GM23338 (cell line): Measurements from ENCODE around the gene CEP350. TPM values are rescaled to one million over a fixed set of nuclear protein-coding genes. Genes with fewer than 3 reads are reported as not detected.

Experiments
- ATAC-seq: fragments of 200-7000 bp; cut with Tn5 transposase; 3 replicates; pipeline ENCODE4 v1.9.1; 2020
- DNase-seq: peaks from one replicate; pipeline ENCODE4 v3.0.0-alpha.2; 2015; ENCODE audit warnings: low spot score
- H2AFZ ChIP-seq: fragments of 200-600 bp; sonication (generic); 2 replicates; pipeline ENCODE4 v1.8.0; 2016; ENCODE audit warnings: antibody characterized with exemption, mild to moderate bottlenecking, moderate library complexity
- H3F3A ChIP-seq: fragments of 200-600 bp; sonication (generic); replicated peaks from 2 replicates; pipeline ENCODE4 v1.8.0; 2017; ENCODE audit warnings: antibody characterized with exemption, mixed run types, low read depth
- H3K27ac ChIP-seq: fragments of 200-600 bp; sonication (generic); 2 replicates; pipeline ENCODE4 v1.6.1; 2016; ENCODE audit warnings: low read depth
- H3K27me3 ChIP-seq: fragments of 200-600 bp; sonication (generic); 2 replicates; pipeline ENCODE4 v1.8.0; 2016; ENCODE audit warnings: mild to moderate bottlenecking, mixed run types, moderate library complexity; ENCODE audit not compliant: insufficient read depth
- H3K36me3 ChIP-seq: fragments of 200-600 bp; sonication (generic); 2 replicates; pipeline ENCODE4 v1.8.0; 2016; ENCODE audit warnings: mild to moderate bottlenecking; ENCODE audit not compliant: insufficient read depth
- H3K4me1 ChIP-seq: fragments of 200-600 bp; sonication (generic); 2 replicates; pipeline ENCODE4 v1.8.0; 2016; ENCODE audit warnings: mild to moderate bottlenecking, moderate library complexity; ENCODE audit not compliant: insufficient read depth
- H3K4me2 ChIP-seq: fragments of 200-600 bp; sonication (generic); 2 replicates; pipeline ENCODE4 v1.7.1; 2017; ENCODE audit warnings: mixed run types
- H3K4me3 ChIP-seq: fragments of 200-600 bp; sonication (generic); 2 replicates; pipeline ENCODE4 v1.6.1; 2016; ENCODE audit warnings: mixed run types
- H3K79me2 ChIP-seq: fragments of 200-600 bp; sonication (generic); replicated peaks from 2 replicates; pipeline ENCODE4 v1.8.0; 2017; ENCODE audit warnings: mild to moderate bottlenecking; ENCODE audit not compliant: insufficient read depth
- H3K9me2 ChIP-seq: fragments of 200-600 bp; sonication (generic); 2 replicates; pipeline ENCODE4 v1.8.0; 2017; ENCODE audit not compliant: insufficient read depth
- H4K20me1 ChIP-seq: fragments of 200-600 bp; sonication (generic); replicated peaks from 2 replicates; pipeline ENCODE4 v1.8.0; 2017; ENCODE audit warnings: mild to moderate bottlenecking; ENCODE audit not compliant: insufficient read depth
- H3K27ac Mint-ChIP-seq: 2 replicates; pipeline ENCODE4 v1.8.0; 2020; ENCODE audit warnings: inconsistent platforms, mild to moderate bottlenecking, moderate library complexity, mixed read lengths
- H3K27me3 Mint-ChIP-seq: 3 replicates; pipeline ENCODE4 v1.8.0; 2022; ENCODE audit warnings: low read depth, mild to moderate bottlenecking, moderate library complexity, mixed read lengths, inconsistent platforms; ENCODE audit not compliant: insufficient read depth, poor library complexity
- H3K36me3 Mint-ChIP-seq: 3 replicates; pipeline ENCODE4 v1.8.0; 2021; ENCODE audit warnings: low read depth, mild to moderate bottlenecking, inconsistent platforms, moderate library complexity, mixed read lengths
- H3K4me1 Mint-ChIP-seq: 3 replicates; pipeline ENCODE4 v1.8.0; 2020; ENCODE audit warnings: mild to moderate bottlenecking, inconsistent platforms, mixed read lengths
- H3K4me3 Mint-ChIP-seq: 3 replicates; pipeline ENCODE4 v1.8.0; 2021; ENCODE audit warnings: moderate library complexity, mild to moderate bottlenecking, inconsistent platforms, mixed read lengths
- H3K9me3 Mint-ChIP-seq: 3 replicates; pipeline ENCODE4 v1.8.0; 2020; ENCODE audit warnings: moderate library complexity, mild to moderate bottlenecking, inconsistent platforms, mixed read lengths
- CREB1 ChIP-seq: fragments of 250-450 bp; sonication (Bioruptor Pico); IDR thresholded peaks from 2 replicates; pipeline ENCODE4 v1.5.0; 2020; ENCODE audit warnings: low read depth, mild to moderate bottlenecking, moderate library complexity
- EZH2 ChIP-seq: fragments of 200-600 bp; sonication (generic); IDR thresholded peaks from one replicate; pipeline ENCODE4 v1.8.0; 2017; ENCODE audit warnings: antibody characterized with exemption, mild to moderate bottlenecking, low read depth; ENCODE audit not compliant: unreplicated experiment
- EZH2phosphoT487 ChIP-seq: fragments of 200-600 bp; sonication (generic); IDR thresholded peaks from one replicate; pipeline ENCODE4 v1.8.1; 2018; ENCODE audit warnings: antibody characterized with exemption; ENCODE audit not compliant: unreplicated experiment
- JUNB ChIP-seq: IDR thresholded peaks from one replicate; pipeline ENCODE4 v1.6.1; 2016; ENCODE audit warnings: antibody characterized with exemption; ENCODE audit not compliant: unreplicated experiment
- NANOG ChIP-seq: IDR thresholded peaks from 2 replicates; pipeline ENCODE4 v1.6.1; 2016; ENCODE audit warnings: antibody characterized with exemption, borderline replicate concordance
- POLR2AphosphoS5 ChIP-seq: IDR thresholded peaks from 2 replicates; pipeline ENCODE4 v1.6.1; 2016; ENCODE audit warnings: antibody characterized with exemption, low read depth
- STAT1 ChIP-seq: IDR thresholded peaks from one replicate; pipeline ENCODE4 v1.6.1; 2016; ENCODE audit warnings: antibody characterized with exemption; ENCODE audit not compliant: unreplicated experiment
- ZNF114 ChIP-seq: fragments of 250-450 bp; sonication (Bioruptor Pico); IDR thresholded peaks from 2 replicates; pipeline ENCODE4 v1.5.0; 2020; ENCODE audit warnings: mild to moderate bottlenecking, moderate library complexity
- ZNF331 ChIP-seq: fragments of 250-450 bp; sonication (Bioruptor Pico); IDR thresholded peaks from 2 replicates; pipeline ENCODE4 v1.5.0; 2020; ENCODE audit warnings: low read depth, mild to moderate bottlenecking, moderate library complexity
- polyA plus RNA-seq: library from polyadenylated mRNA; unstranded; fragments of >200 nt; fragmentation: Nextera tagmentation; extraction: Ambion mirVana; gene quantifications from 2 replicates; pipeline ENCODE4 v1.2.1, GENCODE V29; 2016
- total RNA-seq: library from RNA; depleted of rRNA; stranded (reverse); fragments of >200 nt; shearing (Covaris generic); gene quantifications from 2 replicates; pipeline ENCODE4 v1.2.3, GENCODE V29; 2014
- TF ChIP-seq, protein P1 (sequence below): fragments of 250-450 bp; sonication (Bioruptor Pico); IDR thresholded peaks from 2 replicates; pipeline ENCODE4 v1.5.0; 2020; ENCODE audit warnings: mild to moderate bottlenecking, moderate library complexity
- TF ChIP-seq, protein P2 (sequence below): IDR thresholded peaks from one replicate; pipeline ENCODE4 v1.6.1; 2018; ENCODE audit warnings: antibody characterized with exemption; ENCODE audit not compliant: unreplicated experiment
- TF ChIP-seq, protein P3 (sequence below), 2 experiments: fragments of 200-600 bp in 1 of 2; sonication (generic) in 1 of 2; conservative IDR thresholded peaks; 2 replicates each; pipeline versions ENCODE4 v1.5.1 to v1.6.1; 2016 to 2017; ENCODE audit warnings: antibody characterized with exemption in 2 of 2, low read depth in 2 of 2, mild to moderate bottlenecking in 2 of 2, moderate library complexity in 1 of 2
- TF ChIP-seq, protein P4 (sequence below): IDR thresholded peaks from 2 replicates; pipeline ENCODE4 v1.6.1; 2016; ENCODE audit warnings: antibody characterized with exemption

CEP350 gene
- total and polyA plus RNA-seq, 2 experiments from 2014 or later: 23.4 to 36.8 TPM

DNA sequence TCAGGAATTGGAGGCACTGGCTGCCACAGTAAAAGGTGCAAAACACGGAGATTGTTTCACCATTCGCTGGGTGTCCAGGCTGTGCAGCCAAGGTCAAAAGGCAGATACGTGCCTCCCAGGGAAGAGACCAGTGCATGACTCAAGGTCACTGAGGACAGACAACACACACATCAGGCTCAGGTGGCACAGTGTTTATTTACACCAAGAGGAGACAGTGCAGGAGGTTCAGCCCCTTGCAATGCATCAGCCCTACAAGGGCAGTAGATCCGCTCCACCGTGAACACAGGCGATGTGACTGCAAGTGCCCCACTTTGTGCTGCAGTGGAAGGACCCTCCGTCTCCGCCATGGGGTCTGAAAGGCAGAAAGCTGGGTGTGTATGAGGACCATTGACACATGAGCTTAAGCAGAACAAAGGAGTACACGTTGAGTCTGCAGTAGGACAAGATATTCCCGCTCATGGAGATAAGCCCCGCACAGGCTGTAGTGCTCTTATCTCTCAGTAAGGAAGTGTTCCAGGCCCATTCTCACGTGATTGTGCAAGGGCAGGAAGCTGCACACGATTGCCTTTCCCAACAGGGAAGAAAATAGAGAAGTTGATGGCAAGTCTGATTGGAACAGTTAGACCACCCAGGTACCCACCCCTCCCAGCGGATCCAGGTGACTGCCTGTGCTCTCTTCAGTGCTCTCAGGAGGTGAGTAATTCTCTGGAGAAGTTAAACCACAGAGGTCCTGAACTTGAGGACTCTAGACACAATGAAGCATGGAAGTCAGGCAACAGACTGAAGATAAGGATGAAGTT lies 162.6 kb downstream of the CEP350 start:
- H3K79me2 ChIP-seq: no peaks in the 10 kb centered on the region
- H3K27ac ChIP-seq: no peak overlapping the region
- H3K4me3 Mint-ChIP-seq: no peak overlapping the region
- H2AFZ ChIP-seq: no peak overlapping the region
- no peaks in the 10 kb centered on the region for H3K4me1 Mint-ChIP-seq
- no peaks in the 10 kb centered on the region for H3K36me3 ChIP-seq
- no peak overlapping the region for H3K4me3 ChIP-seq
- no peaks in the 10 kb centered on the region for H3K9me2 ChIP-seq
- ATAC-seq (no peak; the same call in 2 of the 3 replicates), DNase-seq (no peak)
- no peaks in the 10 kb centered on the region for H3K9me3 Mint-ChIP-seq
- H4K20me1 ChIP-seq: no peaks in the 10 kb centered on the region; the same call in 1 of the 2 replicates
- no peaks in the 10 kb centered on the region for H3F3A ChIP-seq
- no peaks in the 10 kb centered on the region for H3K4me1 ChIP-seq
- TF ChIP-seq, protein P1, sequence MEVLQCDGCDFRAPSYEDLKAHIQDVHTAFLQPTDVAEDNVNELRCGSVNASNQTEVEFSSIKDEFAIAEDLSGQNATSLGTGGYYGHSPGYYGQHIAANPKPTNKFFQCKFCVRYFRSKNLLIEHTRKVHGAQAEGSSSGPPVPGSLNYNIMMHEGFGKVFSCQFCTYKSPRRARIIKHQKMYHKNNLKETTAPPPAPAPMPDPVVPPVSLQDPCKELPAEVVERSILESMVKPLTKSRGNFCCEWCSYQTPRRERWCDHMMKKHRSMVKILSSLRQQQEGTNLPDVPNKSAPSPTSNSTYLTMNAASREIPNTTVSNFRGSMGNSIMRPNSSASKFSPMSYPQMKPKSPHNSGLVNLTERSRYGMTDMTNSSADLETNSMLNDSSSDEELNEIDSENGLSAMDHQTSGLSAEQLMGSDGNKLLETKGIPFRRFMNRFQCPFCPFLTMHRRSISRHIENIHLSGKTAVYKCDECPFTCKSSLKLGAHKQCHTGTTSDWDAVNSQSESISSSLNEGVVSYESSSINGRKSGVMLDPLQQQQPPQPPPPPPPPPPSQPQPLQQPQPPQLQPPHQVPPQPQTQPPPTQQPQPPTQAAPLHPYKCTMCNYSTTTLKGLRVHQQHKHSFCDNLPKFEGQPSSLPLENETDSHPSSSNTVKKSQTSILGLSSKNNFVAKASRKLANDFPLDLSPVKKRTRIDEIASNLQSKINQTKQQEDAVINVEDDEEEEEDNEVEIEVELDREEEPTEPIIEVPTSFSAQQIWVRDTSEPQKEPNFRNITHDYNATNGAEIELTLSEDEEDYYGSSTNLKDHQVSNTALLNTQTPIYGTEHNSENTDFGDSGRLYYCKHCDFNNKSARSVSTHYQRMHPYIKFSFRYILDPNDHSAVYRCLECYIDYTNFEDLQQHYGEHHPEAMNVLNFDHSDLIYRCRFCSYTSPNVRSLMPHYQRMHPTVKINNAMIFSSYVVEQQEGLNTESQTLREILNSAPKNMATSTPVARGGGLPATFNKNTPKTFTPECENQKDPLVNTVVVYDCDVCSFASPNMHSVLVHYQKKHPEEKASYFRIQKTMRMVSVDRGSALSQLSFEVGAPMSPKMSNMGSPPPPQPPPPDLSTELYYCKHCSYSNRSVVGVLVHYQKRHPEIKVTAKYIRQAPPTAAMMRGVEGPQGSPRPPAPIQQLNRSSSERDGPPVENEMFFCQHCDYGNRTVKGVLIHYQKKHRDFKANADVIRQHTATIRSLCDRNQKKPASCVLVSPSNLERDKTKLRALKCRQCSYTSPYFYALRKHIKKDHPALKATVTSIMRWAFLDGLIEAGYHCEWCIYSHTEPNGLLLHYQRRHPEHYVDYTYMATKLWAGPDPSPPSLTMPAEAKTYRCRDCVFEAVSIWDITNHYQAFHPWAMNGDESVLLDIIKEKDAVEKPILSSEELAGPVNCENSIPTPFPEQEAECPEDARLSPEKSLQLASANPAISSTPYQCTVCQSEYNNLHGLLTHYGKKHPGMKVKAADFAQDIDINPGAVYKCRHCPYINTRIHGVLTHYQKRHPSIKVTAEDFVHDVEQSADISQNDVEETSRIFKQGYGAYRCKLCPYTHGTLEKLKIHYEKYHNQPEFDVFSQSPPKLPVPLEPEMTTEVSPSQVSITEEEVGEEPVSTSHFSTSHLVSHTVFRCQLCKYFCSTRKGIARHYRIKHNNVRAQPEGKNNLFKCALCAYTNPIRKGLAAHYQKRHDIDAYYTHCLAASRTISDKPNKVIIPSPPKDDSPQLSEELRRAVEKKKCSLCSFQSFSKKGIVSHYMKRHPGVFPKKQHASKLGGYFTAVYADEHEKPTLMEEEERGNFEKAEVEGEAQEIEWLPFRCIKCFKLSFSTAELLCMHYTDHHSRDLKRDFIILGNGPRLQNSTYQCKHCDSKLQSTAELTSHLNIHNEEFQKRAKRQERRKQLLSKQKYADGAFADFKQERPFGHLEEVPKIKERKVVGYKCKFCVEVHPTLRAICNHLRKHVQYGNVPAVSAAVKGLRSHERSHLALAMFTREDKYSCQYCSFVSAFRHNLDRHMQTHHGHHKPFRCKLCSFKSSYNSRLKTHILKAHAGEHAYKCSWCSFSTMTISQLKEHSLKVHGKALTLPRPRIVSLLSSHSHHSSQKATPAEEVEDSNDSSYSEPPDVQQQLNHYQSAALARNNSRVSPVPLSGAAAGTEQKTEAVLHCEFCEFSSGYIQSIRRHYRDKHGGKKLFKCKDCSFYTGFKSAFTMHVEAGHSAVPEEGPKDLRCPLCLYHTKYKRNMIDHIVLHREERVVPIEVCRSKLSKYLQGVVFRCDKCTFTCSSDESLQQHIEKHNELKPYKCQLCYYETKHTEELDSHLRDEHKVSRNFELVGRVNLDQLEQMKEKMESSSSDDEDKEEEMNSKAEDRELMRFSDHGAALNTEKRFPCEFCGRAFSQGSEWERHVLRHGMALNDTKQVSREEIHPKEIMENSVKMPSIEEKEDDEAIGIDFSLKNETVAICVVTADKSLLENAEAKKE (CRISPR knock-in tag): no peak
- TF ChIP-seq ZNF114 (CRISPR knock-in tag) (no peak), STAT1 (no peak), JUNB (no peak), ZNF331 (CRISPR knock-in tag) (no peak), CREB1 (no peak), POLR2AphosphoS5 (no peak), EZH2 (no peak), EZH2phosphoT487 (no peak), NANOG (no peak)
- TF ChIP-seq, protein P2, sequence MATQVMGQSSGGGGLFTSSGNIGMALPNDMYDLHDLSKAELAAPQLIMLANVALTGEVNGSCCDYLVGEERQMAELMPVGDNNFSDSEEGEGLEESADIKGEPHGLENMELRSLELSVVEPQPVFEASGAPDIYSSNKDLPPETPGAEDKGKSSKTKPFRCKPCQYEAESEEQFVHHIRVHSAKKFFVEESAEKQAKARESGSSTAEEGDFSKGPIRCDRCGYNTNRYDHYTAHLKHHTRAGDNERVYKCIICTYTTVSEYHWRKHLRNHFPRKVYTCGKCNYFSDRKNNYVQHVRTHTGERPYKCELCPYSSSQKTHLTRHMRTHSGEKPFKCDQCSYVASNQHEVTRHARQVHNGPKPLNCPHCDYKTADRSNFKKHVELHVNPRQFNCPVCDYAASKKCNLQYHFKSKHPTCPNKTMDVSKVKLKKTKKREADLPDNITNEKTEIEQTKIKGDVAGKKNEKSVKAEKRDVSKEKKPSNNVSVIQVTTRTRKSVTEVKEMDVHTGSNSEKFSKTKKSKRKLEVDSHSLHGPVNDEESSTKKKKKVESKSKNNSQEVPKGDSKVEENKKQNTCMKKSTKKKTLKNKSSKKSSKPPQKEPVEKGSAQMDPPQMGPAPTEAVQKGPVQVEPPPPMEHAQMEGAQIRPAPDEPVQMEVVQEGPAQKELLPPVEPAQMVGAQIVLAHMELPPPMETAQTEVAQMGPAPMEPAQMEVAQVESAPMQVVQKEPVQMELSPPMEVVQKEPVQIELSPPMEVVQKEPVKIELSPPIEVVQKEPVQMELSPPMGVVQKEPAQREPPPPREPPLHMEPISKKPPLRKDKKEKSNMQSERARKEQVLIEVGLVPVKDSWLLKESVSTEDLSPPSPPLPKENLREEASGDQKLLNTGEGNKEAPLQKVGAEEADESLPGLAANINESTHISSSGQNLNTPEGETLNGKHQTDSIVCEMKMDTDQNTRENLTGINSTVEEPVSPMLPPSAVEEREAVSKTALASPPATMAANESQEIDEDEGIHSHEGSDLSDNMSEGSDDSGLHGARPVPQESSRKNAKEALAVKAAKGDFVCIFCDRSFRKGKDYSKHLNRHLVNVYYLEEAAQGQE: no peak
- TF ChIP-seq, protein P3, sequence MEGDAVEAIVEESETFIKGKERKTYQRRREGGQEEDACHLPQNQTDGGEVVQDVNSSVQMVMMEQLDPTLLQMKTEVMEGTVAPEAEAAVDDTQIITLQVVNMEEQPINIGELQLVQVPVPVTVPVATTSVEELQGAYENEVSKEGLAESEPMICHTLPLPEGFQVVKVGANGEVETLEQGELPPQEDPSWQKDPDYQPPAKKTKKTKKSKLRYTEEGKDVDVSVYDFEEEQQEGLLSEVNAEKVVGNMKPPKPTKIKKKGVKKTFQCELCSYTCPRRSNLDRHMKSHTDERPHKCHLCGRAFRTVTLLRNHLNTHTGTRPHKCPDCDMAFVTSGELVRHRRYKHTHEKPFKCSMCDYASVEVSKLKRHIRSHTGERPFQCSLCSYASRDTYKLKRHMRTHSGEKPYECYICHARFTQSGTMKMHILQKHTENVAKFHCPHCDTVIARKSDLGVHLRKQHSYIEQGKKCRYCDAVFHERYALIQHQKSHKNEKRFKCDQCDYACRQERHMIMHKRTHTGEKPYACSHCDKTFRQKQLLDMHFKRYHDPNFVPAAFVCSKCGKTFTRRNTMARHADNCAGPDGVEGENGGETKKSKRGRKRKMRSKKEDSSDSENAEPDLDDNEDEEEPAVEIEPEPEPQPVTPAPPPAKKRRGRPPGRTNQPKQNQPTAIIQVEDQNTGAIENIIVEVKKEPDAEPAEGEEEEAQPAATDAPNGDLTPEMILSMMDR (conservative IDR thresholded peaks at IDR 0.05; ENCODE audit: low read depth in 2 of 2): no peak
- TF ChIP-seq, protein P4, sequence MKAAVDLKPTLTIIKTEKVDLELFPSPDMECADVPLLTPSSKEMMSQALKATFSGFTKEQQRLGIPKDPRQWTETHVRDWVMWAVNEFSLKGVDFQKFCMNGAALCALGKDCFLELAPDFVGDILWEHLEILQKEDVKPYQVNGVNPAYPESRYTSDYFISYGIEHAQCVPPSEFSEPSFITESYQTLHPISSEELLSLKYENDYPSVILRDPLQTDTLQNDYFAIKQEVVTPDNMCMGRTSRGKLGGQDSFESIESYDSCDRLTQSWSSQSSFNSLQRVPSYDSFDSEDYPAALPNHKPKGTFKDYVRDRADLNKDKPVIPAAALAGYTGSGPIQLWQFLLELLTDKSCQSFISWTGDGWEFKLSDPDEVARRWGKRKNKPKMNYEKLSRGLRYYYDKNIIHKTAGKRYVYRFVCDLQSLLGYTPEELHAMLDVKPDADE: no peak
- no peaks in the 10 kb centered on the region for H3K36me3 Mint-ChIP-seq
- no peak overlapping the region for H3K4me2 ChIP-seq
- no peaks in the 10 kb centered on the region for H3K27me3 ChIP-seq
- H3K27ac Mint-ChIP-seq: no peak overlapping the region
- H3K27me3 Mint-ChIP-seq: no peaks in the 10 kb centered on the region
